Heart left ventricle (tissue), 13 donors: ENCODE data around the gene PYGL.

Experiments
- CTCF ChIP-seq, 12 donors: fragments of 200-600 bp; sonication (generic) in 4 of 12; IDR thresholded peaks; one replicate each; pipeline versions ENCODE4 v1.5.0 to v1.8.0; 2018 to 2022; ENCODE audit warnings: antibody characterized with exemption in 12 of 12, mild to moderate bottlenecking in 5 of 12
- POLR2A ChIP-seq, 2 donors: fragments of 450-650 bp; IDR thresholded peaks; one replicate each; pipeline ENCODE4 v1.6.1; 2017; ENCODE audit warnings: antibody characterized with exemption in 2 of 2, mild to moderate bottlenecking in 2 of 2, moderate library complexity in 2 of 2
- donor health status: ischemic (EF 13 %, LVEDD 7.1; RV severe dilation, severe dysfunction).
- donor health status: DM: no; HTN: yes; CAD: no.
- donor health status: DM: no; HTN: no; CAD: no.
- donor health status: ischemic (EF 25% LVEDD 6.9; RV normal size, moderate dysfunction).
- donor health status: ischemic (EF 25% LVEDD 5.7; RV mildly dilated, moderate dysfunction).
- donor health status: ischemic (EF 35%, LVEDD 5.7; RV mildly dilated, moderate dysfunction).
- donor health status: nonischemic (EF 11% LVEDD 7.7; RV severe dilation, severe dysfunction).
- donor health status: DM: yes; HTN: yes; CAD: no.
- donor health status: PGD.
- donor health status: ischemic (EF 29% LVEDD 5.4; RV normal size, mild dysfunction).
- donor health status: nonischemic (EF 23%, LVEDD 6.1; RV moderate dilation, normal function).

- TF ChIP-seq CTCF (IDR thresholded peaks at IDR 0.05) (no peak), POLR2A (IDR thresholded peaks at IDR 0.05) (no peak)
These were observed 19.6 kb upstream of the PYGL start for GRCh38 chr14:50963919-50964318.
